ENCODE measurements around the gene PREX1. TPM values are rescaled to one million over a fixed set of nuclear protein-coding genes. Genes with fewer than 3 reads are reported as not detected.
"Not testable (repeated sequence)": the region's sequence is repeated elsewhere in the genome, so short reads cannot be mapped to it uniquely, and the experiment has no call there.

PREX1 gene
- total and polyA plus RNA-seq, 12 donors, result 10.1 to 85.1 (median 42.9) TPM

DNA sequence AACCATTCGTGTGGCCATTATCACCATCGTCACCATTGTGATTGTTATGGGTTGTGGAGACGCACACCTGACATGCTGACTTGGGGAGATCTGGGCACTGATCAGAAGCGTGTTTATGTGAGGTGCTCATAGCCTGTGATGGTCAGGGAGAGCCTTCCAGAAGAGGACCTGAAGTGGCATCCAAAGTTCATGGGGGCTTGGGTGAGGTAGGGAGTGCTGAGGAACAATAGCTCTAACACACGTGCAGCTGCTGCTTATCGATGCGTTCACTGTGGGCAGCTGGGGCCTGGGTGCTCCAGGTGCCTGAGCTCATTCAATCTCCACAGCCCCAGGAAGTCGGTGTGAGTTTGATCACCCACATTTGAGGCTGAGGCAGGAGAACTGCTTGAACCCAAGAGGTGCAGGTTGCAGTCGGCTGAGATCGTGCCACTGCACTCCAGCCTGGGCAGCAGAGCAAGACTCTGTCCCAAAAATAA lies 227.3 kb downstream of the PREX1 start:
- Histone ChIP-seq H3K4me3 (no peak overlapping the region), H3K36me3 (replicated peaks in 1 of 2) (no peaks in the 10 kb centered on the region), H3K4me1 (replicated peaks in 1 of 2) (no peaks in the 10 kb centered on the region), H3K9me3 (replicated peaks in 1 of 3) (no peaks in the 10 kb centered on the region), H3K27ac (no peak overlapping the region), H3K27me3 (no peaks in the 10 kb centered on the region)
- TF ChIP-seq, protein P1, sequence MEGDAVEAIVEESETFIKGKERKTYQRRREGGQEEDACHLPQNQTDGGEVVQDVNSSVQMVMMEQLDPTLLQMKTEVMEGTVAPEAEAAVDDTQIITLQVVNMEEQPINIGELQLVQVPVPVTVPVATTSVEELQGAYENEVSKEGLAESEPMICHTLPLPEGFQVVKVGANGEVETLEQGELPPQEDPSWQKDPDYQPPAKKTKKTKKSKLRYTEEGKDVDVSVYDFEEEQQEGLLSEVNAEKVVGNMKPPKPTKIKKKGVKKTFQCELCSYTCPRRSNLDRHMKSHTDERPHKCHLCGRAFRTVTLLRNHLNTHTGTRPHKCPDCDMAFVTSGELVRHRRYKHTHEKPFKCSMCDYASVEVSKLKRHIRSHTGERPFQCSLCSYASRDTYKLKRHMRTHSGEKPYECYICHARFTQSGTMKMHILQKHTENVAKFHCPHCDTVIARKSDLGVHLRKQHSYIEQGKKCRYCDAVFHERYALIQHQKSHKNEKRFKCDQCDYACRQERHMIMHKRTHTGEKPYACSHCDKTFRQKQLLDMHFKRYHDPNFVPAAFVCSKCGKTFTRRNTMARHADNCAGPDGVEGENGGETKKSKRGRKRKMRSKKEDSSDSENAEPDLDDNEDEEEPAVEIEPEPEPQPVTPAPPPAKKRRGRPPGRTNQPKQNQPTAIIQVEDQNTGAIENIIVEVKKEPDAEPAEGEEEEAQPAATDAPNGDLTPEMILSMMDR (IDR thresholded peaks at IDR 0.05), result no peak
- TF ChIP-seq POLR2A (IDR thresholded peaks at IDR 0.05), result no peak
- peak in 1 of 7 donors; percentile 6 for DNase-seq
- 86 to 93% (median 89%) methylated on average over 10 of the region's 10 CpGs for WGBS, 4 donors
- intact Hi-C loops (cut with DNase I), result no loop called here

- Histone ChIP-seq H3K9me3 (replicated peaks in 1 of 3) (no peaks in the 10 kb centered on the region), H3K27me3 (no peaks in the 10 kb centered on the region), H3K36me3 (replicated peaks in 1 of 2) (no peaks in the 10 kb centered on the region), H3K4me3 (no peak overlapping the region), H3K27ac (no peak overlapping the region), H3K4me1 (replicated peaks in 1 of 2) (no peaks in the 10 kb centered on the region)
- peak in 1 of 7 donors; percentile 2 for DNase-seq
- intact Hi-C loops (cut with DNase I), result no loop called here
- 83 to 91% (median 88%) methylated on average over 11 of the region's 11 CpGs for WGBS, 4 donors
- TF ChIP-seq, protein P1 (IDR thresholded peaks at IDR 0.05), result no peak
- TF ChIP-seq POLR2A (IDR thresholded peaks at IDR 0.05), result no peak
Measured at GRCh38 chr20:48599748-48600469, 227.9 kb downstream of the PREX1 start.

GRCh38 chr20:48599106-48599747 lies 228.6 kb downstream of the PREX1 start:
- Histone ChIP-seq H3K27me3 (no peaks in the 10 kb centered on the region), H3K36me3 (replicated peaks in 1 of 2) (no peaks in the 10 kb centered on the region), H3K4me3 (no peak overlapping the region), H3K27ac (no peak overlapping the region), H3K4me1 (replicated peaks in 1 of 2) (no peaks in the 10 kb centered on the region), H3K9me3 (replicated peaks in 1 of 3) (no peaks in the 10 kb centered on the region)
- no peak for TF ChIP-seq POLR2A (IDR thresholded peaks at IDR 0.05)
- TF ChIP-seq, protein P1 (IDR thresholded peaks at IDR 0.05), result no peak
- intact Hi-C loops (cut with DNase I), result no loop called here
- DNase-seq, result peak in 1 of 7 donors; percentile 6
- WGBS, 4 donors, result 62 to 80% (median 76%) methylated on average over 6 to 7 of the region's 7 CpGs

DNA sequence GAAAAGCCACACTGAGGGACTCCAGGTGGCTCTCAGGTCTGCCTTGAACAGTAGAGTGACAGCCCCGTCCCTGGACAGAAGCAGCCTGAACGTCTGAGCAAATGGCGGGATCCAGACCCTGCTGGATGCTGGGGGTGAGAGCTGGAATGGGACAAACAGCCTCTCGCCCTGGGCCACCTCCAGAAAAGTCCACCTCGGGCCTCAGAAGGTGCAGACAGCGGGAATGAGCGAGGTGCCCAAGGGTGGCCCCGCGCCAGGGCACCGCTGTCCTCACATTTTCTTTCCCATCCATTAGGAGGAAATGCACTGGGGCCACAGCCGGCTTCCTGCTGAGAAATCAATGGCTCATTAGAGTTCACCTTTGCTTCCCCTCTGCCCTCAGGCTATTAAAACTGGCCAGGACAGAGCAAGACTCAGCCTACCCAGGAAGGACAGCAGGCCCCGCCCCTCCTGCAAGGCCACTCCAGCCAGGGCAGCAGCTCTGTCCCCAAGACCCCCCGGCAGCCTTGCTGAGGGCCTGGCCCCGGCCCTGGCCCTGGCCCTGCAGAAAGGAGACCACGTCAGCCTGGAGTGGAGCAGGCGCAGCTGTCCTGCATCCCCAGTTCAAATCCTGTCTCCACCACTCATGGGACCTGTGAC lies 229.4 kb downstream of the PREX1 start:
- H3K9me3 ChIP-seq (replicated peaks in 1 of 3); H3K27me3 ChIP-seq; H3K36me3 ChIP-seq (replicated peaks in 1 of 2); H3K4me1 ChIP-seq (replicated peaks in 1 of 2); H3K27ac ChIP-seq; H3K4me3 ChIP-seq; intact Hi-C loops (cut with DNase I): not testable (repeated sequence)
- 80 to 83% (median 80%) methylated on average over 8 to 16 of the region's 16 CpGs for WGBS, 4 donors
- peak in 1 of 7 donors; percentile 10 for DNase-seq

Data from adrenal gland (tissue), 12 donors.